ENCODE data around the gene AGGF1.

AGGF1 gene, protein sequence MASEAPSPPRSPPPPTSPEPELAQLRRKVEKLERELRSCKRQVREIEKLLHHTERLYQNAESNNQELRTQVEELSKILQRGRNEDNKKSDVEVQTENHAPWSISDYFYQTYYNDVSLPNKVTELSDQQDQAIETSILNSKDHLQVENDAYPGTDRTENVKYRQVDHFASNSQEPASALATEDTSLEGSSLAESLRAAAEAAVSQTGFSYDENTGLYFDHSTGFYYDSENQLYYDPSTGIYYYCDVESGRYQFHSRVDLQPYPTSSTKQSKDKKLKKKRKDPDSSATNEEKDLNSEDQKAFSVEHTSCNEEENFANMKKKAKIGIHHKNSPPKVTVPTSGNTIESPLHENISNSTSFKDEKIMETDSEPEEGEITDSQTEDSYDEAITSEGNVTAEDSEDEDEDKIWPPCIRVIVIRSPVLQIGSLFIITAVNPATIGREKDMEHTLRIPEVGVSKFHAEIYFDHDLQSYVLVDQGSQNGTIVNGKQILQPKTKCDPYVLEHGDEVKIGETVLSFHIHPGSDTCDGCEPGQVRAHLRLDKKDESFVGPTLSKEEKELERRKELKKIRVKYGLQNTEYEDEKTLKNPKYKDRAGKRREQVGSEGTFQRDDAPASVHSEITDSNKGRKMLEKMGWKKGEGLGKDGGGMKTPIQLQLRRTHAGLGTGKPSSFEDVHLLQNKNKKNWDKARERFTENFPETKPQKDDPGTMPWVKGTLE

DNA sequence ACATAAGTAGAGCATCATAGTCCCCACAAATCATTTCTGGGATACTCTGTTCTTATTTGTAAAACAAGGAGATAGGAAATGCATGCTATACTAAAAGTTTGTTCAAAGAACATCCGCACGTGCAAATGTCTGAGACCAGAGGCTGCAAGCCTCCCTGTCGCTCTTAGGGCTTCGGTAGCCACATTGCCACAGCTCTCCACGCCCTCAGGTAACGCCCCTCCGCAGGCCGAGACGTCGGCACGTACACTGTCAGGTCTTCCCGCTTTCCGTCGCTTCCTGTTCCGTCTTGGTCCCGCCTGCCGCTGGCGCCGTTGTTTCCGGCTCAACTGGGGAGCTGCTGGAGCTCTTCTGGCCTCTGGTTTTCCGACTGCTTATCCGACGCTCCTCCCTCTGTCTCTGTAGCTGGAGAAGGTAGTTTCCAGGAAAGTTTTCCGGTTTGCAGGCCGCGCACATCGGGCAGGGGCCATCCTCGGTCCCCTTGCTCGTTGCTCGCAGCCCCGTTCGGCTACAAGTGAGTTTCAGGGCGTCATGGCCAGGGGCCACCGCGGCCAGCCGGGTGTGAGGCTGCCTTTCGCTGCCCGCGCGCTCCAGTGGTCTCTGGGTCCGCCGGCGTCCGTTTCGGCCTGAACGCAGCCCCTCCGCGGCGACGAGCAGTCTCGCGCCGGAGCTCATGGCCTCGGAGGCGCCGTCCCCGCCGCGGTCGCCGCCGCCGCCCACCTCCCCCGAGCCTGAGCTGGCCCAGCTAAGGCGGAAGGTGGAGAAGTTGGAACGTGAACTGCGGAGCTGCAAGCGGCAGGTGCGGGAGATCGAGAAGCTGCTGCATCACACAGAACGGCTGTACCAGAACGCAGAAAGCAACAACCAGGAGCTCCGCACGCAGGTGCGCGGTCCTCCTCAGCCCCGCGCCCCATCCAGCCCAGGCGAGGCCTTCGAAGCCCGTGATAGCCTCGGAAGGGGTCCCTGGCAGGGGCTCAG lies at the start of gene AGGF1:
TSS of gene AGGF1 (plus strand) at position 308 of the 975 bp plus-strand sequence. CDS start at position 671, 363 bp downstream.
- peak within 1 kb of the TSS; percentile 90 for H3K4me3 ChIP-seq (ENCODE audit: control insufficient read depth, low read depth, low read length)
- TF ChIP-seq, protein P1, sequence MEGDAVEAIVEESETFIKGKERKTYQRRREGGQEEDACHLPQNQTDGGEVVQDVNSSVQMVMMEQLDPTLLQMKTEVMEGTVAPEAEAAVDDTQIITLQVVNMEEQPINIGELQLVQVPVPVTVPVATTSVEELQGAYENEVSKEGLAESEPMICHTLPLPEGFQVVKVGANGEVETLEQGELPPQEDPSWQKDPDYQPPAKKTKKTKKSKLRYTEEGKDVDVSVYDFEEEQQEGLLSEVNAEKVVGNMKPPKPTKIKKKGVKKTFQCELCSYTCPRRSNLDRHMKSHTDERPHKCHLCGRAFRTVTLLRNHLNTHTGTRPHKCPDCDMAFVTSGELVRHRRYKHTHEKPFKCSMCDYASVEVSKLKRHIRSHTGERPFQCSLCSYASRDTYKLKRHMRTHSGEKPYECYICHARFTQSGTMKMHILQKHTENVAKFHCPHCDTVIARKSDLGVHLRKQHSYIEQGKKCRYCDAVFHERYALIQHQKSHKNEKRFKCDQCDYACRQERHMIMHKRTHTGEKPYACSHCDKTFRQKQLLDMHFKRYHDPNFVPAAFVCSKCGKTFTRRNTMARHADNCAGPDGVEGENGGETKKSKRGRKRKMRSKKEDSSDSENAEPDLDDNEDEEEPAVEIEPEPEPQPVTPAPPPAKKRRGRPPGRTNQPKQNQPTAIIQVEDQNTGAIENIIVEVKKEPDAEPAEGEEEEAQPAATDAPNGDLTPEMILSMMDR (conservative IDR thresholded peaks at IDR 0.05; ENCODE audit: control insufficient read depth, insufficient read depth, low read depth, low read length) = no peak
- DNase-seq (ENCODE audit: low read depth) = peak; percentile 93

DNA sequence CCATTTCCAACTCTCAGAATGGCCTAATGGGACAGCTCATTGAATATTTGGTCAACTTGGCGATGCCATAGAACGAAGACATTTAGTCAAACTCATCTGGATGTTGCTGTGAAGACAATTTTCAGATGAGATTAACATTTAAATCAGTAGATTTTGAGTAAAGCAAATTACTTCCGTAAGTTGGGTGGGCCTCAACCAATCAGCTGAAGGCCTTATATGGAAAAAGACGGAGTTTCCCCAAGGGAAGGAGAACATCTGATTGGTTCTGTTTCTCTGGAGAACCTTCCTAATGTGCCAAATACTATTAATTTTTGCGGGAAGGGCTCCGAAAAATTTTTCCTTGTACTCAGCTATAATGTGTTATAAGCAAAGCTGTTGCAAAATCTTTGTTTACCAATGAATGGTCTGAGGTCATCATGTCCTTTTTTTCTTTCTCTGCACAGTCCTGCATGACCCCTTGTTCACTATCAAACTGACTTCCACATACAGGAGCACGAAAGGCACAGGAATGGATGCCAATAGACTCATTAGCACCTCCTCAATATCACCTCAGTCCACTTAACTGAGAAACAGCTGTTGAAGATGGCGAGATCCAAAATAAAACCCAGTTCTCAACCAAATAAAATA lies 49.6 kb upstream of the AGGF1 start:
- H3K4me3 ChIP-seq (ENCODE audit: control insufficient read depth, low read depth, low read length) = no peak overlapping the region
- TF ChIP-seq, protein P1 (conservative IDR thresholded peaks at IDR 0.05; ENCODE audit: control insufficient read depth, insufficient read depth, low read depth, low read length) = no peak
- no peak for DNase-seq (ENCODE audit: low read depth)

DNA sequence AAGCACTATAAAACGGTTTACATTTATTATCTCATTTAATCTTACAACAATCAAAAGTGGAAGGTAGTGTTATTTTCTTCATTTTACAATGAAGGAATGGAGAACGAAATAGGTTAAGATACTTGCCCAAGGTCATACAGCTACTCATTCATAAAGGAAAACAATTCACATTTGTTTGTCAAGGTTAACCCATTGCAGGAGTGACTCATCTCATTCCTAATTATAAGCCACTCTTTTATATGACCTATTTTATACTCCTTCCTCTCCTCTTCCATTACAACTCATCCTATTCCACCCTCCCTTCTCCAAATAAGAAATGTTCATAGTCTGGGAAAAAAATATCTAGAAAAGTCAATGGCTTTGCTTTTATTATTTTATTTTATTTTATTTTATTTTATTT lies 47.8 kb upstream of the AGGF1 start:
- TF ChIP-seq, protein P1 (conservative IDR thresholded peaks at IDR 0.05; ENCODE audit: control insufficient read depth, insufficient read depth, low read depth, low read length) = no peak
- H3K4me3 ChIP-seq (ENCODE audit: control insufficient read depth, low read depth, low read length) = no peak overlapping the region
- DNase-seq (ENCODE audit: low read depth) = no peak

DNA sequence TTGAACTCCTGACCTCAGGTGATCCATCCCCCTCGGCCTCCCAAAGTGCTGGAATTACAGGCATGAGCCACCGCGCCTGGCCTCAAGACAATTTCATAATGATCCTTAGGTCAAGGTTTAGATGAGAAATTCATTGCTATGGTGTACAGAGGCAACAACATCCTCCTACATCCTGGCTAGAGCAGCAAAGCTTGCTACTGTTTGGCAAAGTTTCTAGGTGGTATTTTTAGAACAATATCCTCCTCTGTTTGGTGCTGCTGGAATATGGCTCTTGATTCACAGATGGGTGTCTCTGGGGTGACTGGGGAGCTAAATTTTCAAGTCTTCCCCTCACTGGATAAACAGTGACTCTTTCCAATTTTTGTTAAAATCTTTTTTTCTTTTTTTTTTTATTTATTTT lies 46.7 kb upstream of the AGGF1 start:
- TF ChIP-seq, protein P1 (conservative IDR thresholded peaks at IDR 0.05; ENCODE audit: control insufficient read depth, insufficient read depth, low read depth, low read length) = no peak
- peak; percentile 46 for DNase-seq (ENCODE audit: low read depth)
- no peak overlapping the region for H3K4me3 ChIP-seq (ENCODE audit: control insufficient read depth, low read depth, low read length)

DNA sequence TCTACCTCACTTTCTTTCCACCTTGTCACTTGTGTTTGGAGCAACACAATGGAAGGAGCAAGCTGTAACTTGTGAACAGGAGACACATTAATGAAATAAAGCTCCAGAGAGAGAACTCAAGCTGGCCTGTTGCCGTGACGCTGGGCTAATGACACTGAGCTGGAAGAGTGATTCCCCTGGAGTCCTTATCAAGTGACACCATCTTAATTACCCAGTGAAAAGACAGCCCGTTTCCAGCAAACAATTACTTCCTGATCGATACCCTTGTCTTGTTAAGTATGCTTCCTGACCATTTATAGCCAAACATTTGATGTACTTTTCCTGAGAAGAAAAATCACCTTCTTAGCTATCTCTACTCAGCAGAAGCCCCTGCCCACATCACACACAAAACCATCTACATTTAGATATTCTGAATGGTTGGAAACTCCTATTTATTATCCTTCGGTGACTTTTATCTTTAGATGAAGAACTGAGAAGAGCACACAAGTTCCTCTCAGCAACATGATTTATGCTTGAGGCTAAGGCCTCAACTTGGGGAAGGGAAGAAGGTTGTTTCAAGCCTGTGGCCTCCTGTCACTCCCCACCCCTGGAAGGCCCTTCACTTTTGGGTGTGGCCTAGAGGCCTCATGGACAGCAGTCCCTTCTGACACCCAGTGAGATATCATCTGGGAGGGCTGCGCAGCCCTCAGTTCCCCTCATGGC lies 43.2 kb upstream of the AGGF1 start:
- no peak for DNase-seq (ENCODE audit: low read depth)
- TF ChIP-seq, protein P1 (conservative IDR thresholded peaks at IDR 0.05; ENCODE audit: control insufficient read depth, insufficient read depth, low read depth, low read length) = no peak
- no peak overlapping the region for H3K4me3 ChIP-seq (ENCODE audit: control insufficient read depth, low read depth, low read length)
